Measurements from ENCODE around the gene CLMN.
"Not testable (repeated sequence)": the region's sequence is repeated elsewhere in the genome, so short reads cannot be mapped to it uniquely, and the experiment has no call there.

Gene CLMN

GRCh38 chr14:95151561-95151960 lies 168.1 kb downstream of the CLMN start:
- DNase-seq = no peak

- DNase-seq = no peak
These were observed 168.8 kb downstream of the CLMN start for GRCh38 chr14:95150910-95151309.

GRCh38 chr14:95149441-95149840 lies 170.3 kb downstream of the CLMN start:
- no peak for DNase-seq

- no peak for DNase-seq
These were observed 172.1 kb downstream of the CLMN start for GRCh38 chr14:95147597-95147996.

- no peak for DNase-seq
These were observed 173.5 kb downstream of the CLMN start for GRCh38 chr14:95146079-95146771.

- DNase-seq = no peak
These were observed 174.9 kb downstream of the CLMN start for GRCh38 chr14:95144849-95145248.

- no peak for DNase-seq
These were observed 175.7 kb downstream of the CLMN start for GRCh38 chr14:95143808-95144620.

GRCh38 chr14:95142208-95142607 lies 177.5 kb downstream of the CLMN start:
- DNase-seq = no peak

- no peak for DNase-seq
These were observed 178.0 kb downstream of the CLMN start for GRCh38 chr14:95141684-95142083.

GRCh38 chr14:95140060-95140858 lies 179.4 kb downstream of the CLMN start:
- DNase-seq = peak; percentile 60

GRCh38 chr14:95138876-95139275 lies 180.8 kb downstream of the CLMN start:
- DNase-seq = no peak

GRCh38 chr14:95138455-95138854 lies 181.3 kb downstream of the CLMN start:
- not testable (repeated sequence) for DNase-seq

- no peak for DNase-seq
These were observed 181.9 kb downstream of the CLMN start for GRCh38 chr14:95137804-95138167.

GRCh38 chr14:95137164-95137803 lies 182.4 kb downstream of the CLMN start:
- no peak for DNase-seq

GRCh38 chr14:95136631-95137030 lies 183.1 kb downstream of the CLMN start:
- no peak for DNase-seq

GRCh38 chr14:95134304-95134933 lies 185.3 kb downstream of the CLMN start:
- no peak for DNase-seq

GRCh38 chr14:95133282-95133681 lies 186.4 kb downstream of the CLMN start:
- no peak for DNase-seq

GRCh38 chr14:95132760-95133159 lies 186.9 kb downstream of the CLMN start:
- DNase-seq = no peak
